KOPT-K1 (cell line): Measurements from ENCODE around the gene PLIN3.

ENCODE experiments used
- H3K27ac ChIP-seq: fragments of 200-600 bp; sonication (generic); 2 replicates; pipeline ENCODE4 v1.5.1; 2016; ENCODE audit warnings: antibody characterized with exemption, mild to moderate bottlenecking, low read depth, low read length; ENCODE audit not compliant: poor library complexity, severe bottlenecking
- H3K36me3 ChIP-seq: fragments of 200-600 bp; sonication (generic); 2 replicates; pipeline ENCODE4 v1.5.1; 2017; ENCODE audit warnings: antibody characterized with exemption, mild to moderate bottlenecking, low read length, moderate library complexity; ENCODE audit not compliant: insufficient read depth
- H3K9me3 ChIP-seq: fragments of 200-600 bp; sonication (generic); 2 replicates; pipeline ENCODE4 v1.5.1; 2017; ENCODE audit warnings: antibody characterized with exemption, low read length, mild to moderate bottlenecking; ENCODE audit not compliant: insufficient read depth, poor library complexity, severe bottlenecking

Gene PLIN3

GRCh38 chr19:4867534-4868285 is at the start of gene PLIN3:
Gene PLIN3, minus strand, starts transcription at chr19:4867667. Its CDS starts 6,273 bp downstream, at chr19:4861394.
- Histone ChIP-seq H3K27ac (peak within 1 kb of the TSS; percentile 78), H3K9me3 (no peaks in the 10 kb centered on the region), H3K36me3 (no peaks in the 10 kb centered on the region)

GRCh38 chr19:4916292-4917082 is 49.0 kb upstream of the PLIN3 start:
- no peak overlapping the region for H3K27ac ChIP-seq
- peaks cover 100% of the 10 kb centered on the region for H3K36me3 ChIP-seq
- no peaks in the 10 kb centered on the region for H3K9me3 ChIP-seq

- Histone ChIP-seq H3K9me3 (no peaks in the 10 kb centered on the region), H3K27ac (no peak overlapping the region), H3K36me3 (peaks cover 97% of the 10 kb centered on the region)
Observed at GRCh38 chr19:4914736-4915501, 47.5 kb upstream of the PLIN3 start.

DNA sequence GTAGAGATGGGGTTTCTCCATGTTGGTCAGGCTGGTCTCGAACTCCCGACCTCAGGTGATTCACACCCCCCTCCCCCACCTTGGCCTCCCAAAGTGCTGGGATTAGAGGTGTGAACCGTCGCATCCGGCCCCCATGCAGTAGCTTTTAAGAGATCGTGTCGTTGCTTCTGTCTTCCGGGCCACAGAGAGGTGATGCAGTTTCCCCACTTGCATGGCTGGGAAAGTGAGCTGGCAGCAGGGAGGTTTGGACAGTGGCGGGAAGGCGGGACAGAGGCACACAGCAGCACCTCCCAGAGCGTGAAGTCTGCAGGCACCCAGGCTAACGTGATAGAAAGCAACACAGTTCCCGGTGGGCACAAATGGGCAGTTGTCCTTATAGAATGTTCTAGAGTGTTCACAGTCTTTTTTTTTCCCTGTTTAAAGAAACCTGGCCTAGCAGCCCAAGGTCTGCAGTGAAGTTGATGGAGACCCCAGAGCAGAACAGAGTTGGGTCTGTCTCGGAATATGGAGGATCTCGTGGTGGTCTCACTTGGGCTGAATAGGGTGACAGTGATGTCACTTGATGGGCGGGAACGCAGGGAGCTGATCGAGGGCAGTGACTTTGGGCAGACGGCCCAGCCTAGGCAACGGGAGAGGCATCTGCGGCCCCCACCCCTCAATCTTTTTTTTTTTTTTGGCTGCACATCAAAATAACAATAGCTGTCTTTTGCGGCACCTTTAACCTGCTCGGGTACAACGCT is 46.7 kb upstream of the PLIN3 start:
- H3K9me3 ChIP-seq: no peaks in the 10 kb centered on the region
- H3K36me3 ChIP-seq: peaks cover 90% of the 10 kb centered on the region
- no peak overlapping the region for H3K27ac ChIP-seq

DNA sequence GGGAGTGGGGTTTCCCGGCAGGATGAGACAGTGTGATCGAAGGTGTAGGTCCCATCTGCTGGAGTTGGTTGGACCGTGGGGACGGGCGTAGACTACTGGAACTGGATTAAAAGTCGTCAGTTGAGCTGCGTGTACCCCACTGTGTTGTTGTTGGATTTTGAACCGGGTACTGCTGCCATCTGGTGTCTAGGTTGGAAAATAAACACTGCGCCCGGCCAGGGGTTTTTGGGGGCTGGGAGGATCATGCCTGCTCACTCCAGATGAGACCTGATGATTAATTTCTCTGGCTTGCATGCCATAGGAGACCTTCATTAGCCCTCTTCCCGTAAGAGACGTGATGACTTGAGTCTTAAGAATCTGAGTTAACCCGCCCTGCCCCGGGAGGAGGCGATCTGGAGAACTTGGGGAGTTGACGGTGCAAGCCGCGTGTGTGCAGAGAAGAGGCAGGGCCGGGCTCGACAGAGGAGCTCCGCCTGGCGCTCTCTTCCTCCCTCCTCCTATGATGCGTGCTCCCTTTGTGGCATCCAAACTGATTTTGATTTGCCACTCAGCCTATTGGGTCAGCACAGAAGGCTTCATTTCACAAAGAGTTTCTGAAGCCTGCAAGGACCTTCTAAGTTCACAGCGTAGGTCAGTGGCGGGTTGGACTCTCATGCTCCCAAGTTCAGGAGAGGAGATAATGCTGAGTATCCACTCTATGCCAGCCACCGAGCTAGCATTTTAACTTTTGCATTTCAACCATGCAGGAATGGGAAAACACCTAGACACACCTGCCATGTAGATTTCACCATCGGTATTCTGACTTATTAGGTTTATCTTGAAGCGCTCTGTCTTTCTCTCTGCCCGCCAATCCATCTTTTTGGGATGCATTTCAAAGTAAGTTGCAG is 44.6 kb upstream of the PLIN3 start:
- no peaks in the 10 kb centered on the region for H3K9me3 ChIP-seq
- peak overlapping the region; percentile 95 for H3K27ac ChIP-seq
- peaks cover 68% of the 10 kb centered on the region for H3K36me3 ChIP-seq

DNA sequence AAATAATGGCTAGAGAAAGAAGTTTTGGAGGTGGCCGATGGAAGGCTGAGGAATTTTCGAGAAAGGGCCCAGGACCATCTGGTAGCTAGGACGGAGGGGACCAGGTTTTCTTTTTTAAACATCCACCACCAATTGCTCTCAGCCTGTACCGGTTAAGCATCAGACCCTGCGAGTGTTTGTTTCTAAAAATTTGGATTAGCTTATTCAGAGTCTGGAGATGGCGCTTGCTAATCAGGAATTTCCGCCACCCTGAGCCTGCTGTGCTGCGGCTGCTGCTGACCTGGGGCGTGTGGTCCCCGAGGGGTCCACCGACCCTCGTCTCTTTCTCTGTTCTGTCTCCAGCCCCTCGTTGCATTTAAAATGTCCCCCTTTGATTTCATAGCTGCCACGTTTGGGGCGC is 43.8 kb upstream of the PLIN3 start:
- Histone ChIP-seq H3K27ac (peak overlapping the region; percentile 95), H3K36me3 (peaks cover 61% of the 10 kb centered on the region), H3K9me3 (no peaks in the 10 kb centered on the region)

DNA sequence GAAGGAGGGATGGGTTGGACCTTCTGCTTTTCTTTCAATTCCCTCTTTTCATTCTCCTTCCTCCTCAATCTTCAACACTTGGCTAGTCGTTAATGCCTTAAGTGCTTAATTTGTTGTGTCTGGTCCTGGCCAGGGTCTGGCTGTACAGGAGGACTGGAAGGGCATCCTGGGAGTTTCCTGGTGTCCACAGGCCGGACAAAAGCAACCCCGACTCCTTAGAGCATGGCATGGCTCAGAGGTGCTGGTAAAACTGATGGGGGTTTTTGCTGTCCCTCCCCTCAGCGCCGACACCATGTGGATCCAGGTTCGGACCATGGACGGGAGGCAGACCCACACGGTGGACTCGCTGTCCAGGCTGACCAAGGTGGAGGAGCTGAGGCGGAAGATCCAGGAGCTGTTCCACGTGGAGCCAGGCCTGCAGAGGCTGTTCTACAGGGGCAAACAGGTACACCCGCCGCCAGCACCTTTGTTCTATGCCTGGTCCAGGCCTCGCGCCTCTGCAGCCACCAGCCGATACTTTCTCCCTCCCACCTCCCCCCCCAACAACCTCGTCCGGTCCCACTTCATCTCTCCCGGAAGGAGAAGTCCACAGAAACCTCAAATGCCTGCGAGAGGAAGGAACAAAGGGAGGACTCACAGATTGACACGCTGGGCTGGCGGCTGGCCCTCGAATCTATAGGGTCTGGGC is 43.3 kb upstream of the PLIN3 start:
- peaks cover 55% of the 10 kb centered on the region for H3K36me3 ChIP-seq
- H3K9me3 ChIP-seq: no peaks in the 10 kb centered on the region
- H3K27ac ChIP-seq: peak overlapping the region; percentile 95

DNA sequence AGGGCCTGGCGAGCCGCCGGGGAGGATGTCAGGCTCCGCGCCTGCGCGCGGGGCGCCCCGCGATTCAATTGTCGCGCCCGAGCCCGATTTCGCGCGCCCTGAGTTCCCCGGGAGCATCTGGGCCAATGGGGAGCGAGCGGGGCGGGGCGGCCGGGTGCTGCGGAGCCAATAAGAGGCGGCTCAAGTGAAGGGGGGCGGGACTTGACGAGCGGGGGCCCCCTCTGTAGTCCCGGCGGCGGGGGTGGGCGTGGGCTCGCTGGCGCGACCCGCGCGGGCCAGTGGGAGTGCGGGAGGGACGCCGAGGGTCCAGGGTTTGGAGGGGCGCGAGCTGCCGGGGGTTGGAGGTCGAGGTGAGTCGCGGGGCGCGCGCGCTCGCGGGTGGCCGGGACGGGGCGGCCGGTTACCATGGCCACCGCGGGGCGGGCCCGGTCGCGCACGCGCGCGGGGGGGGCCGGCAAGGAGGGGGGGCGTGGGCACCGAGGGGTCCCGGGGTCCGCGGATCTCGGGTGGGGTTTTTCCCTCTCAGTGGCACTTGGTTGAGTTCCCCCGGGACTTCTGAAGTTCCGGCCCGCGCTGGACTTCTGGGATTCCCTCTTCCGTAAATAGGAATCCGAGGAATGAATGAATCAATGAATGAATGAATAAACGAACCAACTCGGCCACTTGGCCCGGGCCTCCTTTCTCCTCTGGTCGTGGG is 42.6 kb upstream of the PLIN3 start:
- H3K27ac ChIP-seq: peak overlapping the region; percentile 95
- H3K36me3 ChIP-seq: peaks cover 48% of the 10 kb centered on the region
- H3K9me3 ChIP-seq: no peaks in the 10 kb centered on the region

DNA sequence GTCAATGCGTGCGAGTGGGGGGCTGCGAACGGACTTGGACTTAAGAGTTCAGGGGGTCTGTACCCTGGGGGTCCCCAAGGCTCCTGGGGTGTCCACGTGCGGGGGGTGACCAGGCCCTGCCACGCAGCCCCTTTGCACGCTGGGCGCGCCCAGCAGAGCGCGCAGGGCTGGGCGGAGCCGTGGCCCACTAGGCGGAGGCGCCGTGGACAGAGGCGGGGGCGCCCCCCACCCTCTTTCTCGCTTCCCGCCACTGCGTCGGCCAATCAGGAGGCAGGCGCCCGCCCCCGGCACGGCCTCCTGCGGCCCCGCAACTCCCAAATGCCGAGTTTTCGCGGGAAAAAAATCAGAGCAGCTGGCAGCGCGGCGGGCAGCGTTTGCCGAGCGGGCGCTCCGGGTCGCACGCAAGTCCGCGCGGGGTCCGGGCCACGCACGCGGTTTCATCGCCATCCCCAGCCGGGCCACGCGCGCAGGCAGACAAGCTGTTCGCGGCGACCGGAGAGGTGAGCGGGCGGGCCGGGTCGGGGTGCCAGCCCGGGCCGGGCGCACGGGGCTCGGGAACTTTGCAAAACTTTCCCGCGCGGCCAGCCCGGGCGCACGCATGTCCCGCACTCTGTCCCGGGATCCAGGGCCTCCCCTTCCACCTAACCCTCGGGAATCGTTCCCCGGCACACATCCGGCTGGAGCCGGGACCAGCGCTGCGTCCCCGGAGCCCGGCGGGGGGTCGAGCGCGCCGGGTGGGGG is 41.9 kb upstream of the PLIN3 start, which contains the start of gene UHRF1:
TSS of gene UHRF1 (plus strand) at position 346 of the 741 bp plus-strand sequence. CDS start 1,385 bp downstream, outside the sequence.
- Histone ChIP-seq H3K27ac (peak within 1 kb of the TSS; percentile 95), H3K36me3 (peaks cover 41% of the 10 kb centered on the region), H3K9me3 (no peaks in the 10 kb centered on the region)

- Histone ChIP-seq H3K36me3 (peaks cover 36% of the 10 kb centered on the region), H3K9me3 (no peaks in the 10 kb centered on the region), H3K27ac (peak overlapping the region; percentile 95)
Observed at GRCh38 chr19:4908781-4909155, 41.3 kb upstream of the PLIN3 start.

DNA sequence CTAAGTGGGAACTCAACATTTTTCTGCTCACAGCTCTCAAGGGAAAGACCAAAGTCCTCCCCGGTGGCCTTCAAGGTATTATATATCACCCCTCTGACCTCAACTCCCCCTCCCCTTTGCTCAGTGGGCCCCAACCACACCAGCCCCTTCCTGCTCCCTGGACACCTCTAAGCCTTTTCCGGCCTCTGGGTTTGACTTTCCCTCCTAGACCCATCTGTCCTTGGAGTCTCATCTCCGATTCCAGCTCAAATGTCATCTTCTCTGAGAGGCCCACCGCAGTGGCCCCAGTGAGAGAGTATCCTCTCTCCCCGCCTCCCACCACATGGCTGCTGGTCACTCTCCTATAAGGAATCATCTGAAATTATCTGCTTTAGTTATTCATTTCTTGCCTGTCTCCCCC is 40.9 kb upstream of the PLIN3 start:
- H3K9me3 ChIP-seq: no peaks in the 10 kb centered on the region
- peak overlapping the region; percentile 95 for H3K27ac ChIP-seq
- H3K36me3 ChIP-seq: peaks cover 32% of the 10 kb centered on the region

DNA sequence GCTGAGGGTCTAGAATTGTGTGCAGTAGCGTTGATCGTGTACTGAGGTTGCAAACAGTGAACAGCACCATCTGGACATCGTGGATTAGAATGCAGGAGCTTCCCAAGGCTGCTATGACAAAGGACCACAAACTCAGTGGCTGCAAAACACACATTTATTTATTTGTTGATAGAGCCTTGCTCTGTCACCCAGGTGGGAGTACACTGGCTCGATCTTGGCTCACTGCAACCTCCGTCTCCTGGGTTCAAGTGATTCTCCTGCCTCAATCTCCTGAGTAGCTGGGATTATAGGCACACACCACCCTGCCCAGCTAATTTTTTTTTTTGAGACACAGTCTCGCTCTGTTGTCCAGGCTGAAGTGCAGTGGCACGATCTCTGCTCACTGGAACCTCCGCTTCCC is 39.5 kb upstream of the PLIN3 start:
- no peak overlapping the region for H3K27ac ChIP-seq

More for the DNA sequence above, 39.5 kb upstream of the PLIN3 start:
- H3K9me3 ChIP-seq: no peaks in the 10 kb centered on the region
- H3K36me3 ChIP-seq: peaks cover 18% of the 10 kb centered on the region
